GM18870 (cell line): ENCODE measurements around the gene CNPY1.
"Not testable (repeated sequence)": the region's sequence is repeated elsewhere in the genome, so short reads cannot be mapped to it uniquely, and the experiment has no call there.

Source experiments
- ATAC-seq: cut with Tn5 transposase; IDR thresholded peaks from one replicate; pipeline ENCODE4 v1.9.1; 2021; ENCODE audit warnings: moderate library complexity; ENCODE audit not compliant: unreplicated experiment

Gene CNPY1

DNA sequence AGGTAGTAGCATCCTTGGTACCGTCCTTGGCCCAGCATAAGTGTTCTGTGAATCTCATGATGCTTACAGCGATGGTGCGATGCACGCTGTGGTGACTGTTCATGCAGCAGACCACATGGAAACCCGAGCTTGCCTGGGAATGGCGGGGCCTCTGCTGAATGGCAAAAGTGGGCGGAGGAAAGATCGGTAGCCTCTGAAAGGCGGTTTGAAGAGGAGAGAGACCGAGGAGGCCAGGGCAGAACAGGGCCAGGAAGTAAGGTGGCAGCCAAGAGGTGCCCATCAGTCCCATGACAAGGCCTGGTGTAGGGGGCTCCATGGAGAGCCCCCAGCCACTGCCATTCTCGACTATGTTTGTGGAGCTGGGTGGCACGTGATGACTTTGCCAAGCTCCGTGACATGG is 33.2 kb upstream of the CNPY1 start:
- ATAC-seq, result no peak

DNA sequence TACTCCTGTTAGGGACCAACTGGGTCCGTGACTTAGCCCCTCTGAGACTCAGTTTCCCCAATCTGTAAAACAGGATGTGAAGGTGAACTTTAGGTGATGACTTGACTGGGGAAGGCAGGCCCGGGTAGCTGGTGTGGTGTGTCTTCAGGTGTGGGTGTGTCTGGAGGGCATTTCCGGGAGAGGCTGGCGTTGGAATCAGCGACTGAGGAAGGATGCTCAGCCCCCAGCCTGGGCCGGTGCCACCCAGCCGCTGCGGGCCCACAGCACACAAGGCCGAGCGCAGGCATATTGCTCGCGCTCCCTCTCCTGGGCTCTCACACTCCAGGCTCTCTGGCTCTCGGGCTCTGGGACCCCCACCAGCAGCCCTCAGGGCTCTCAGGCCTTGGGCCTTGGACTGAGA is 31.7 kb upstream of the CNPY1 start:
- no peak for ATAC-seq

DNA sequence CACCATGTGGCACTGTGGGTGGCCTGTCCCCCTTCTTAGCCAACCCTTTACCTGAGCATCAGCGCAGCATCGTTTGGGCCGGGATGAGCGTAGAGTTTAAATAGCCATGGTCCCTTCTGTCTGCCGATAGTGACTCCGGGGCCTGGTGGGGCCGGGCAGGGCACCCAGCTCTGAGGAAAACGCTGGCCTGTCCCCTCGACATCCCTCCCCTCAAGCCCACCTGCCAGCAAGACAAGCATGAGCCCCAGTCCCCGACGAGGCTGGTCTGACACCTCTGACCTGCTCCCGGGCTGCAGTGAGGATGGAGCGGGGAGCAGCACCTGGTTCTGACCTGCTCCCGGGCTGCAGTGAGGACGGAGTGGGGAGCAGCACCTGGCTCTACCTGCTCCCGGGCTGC is 31.1 kb upstream of the CNPY1 start:
- no peak for ATAC-seq

DNA sequence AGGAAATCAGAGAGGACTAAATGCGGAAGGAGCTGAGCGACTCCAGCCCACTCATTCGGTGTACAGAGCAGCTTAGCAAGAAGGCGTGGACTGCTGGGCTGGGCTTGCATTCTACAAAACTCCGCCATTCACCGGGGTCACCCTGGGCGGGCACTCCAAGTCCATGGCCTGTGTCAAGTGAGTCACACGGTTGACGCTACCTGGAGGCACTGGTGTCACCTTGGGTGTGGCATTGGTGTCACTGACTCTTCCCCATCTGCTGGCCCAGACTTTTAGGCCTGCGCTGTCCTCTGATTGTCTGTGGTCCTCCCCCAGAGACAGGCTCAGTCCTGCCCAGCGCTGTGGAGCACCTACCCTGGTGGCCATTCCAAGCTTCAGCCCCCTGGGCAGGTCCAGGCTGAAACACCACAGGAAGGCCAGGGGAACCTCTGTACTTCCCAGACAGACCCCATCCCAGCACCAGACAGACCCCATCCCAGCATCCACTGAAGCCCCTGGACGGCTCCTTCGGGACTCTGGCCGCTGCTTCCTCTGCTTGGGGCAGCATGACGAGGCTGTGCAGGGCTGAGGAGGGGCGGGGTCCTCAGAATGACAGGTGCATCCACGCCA is 30.6 kb upstream of the CNPY1 start:
- ATAC-seq, result no peak

DNA sequence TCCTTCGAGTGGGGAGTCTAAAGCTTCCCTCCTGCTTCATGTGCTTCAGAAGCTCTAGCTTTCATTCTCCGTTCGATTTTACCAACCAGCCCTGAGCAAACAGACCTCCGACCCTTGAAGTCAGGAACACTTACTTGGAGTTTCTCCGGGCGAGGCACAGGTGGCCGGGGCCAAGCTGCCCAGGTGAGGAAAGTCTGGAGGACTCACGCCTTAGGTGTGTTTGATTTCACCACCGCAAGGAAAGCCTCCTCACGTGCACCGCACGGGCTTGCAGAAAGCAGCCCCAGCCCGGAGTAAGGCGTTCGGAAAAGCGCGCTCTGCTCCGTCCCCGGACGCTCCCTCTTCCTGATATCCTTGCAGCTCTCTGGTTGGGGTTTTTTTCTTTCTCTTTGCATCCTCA is 30.1 kb upstream of the CNPY1 start:
- ATAC-seq, result no peak

DNA sequence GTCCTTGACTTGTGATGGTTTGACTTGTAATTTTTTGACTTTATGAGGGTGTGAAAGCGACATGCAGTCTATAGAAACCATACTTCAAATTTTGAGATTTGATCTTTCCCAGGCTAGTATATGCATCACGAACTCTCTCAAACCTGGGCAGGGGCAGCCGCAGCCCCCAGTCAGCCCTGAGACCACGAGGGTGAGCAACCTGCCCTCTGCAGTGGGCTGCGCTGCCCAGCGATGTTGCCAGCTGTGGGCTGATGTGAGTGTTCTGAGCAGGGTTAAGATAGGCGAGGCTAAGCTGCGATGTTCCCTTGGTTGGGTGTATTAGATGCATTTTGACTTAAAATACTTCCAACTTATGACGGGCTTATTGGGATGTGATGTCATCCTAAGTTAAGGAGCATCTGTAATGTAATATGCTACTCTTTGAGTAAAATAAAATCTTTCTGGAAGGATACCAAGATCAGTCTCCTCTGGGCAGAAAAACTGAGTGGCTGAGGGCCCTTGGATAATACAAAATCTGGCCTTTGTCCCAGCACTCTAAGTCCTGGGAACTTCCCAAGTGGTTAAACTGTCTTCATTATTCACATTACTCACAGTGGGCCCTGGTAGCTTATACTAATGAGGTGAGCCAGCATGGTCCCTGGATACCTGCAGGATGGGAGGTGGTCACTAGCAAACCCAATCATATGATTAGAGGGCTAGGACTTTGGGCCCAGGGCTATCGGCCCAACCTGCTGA is 28.4 kb upstream of the CNPY1 start:
- no peak for ATAC-seq

DNA sequence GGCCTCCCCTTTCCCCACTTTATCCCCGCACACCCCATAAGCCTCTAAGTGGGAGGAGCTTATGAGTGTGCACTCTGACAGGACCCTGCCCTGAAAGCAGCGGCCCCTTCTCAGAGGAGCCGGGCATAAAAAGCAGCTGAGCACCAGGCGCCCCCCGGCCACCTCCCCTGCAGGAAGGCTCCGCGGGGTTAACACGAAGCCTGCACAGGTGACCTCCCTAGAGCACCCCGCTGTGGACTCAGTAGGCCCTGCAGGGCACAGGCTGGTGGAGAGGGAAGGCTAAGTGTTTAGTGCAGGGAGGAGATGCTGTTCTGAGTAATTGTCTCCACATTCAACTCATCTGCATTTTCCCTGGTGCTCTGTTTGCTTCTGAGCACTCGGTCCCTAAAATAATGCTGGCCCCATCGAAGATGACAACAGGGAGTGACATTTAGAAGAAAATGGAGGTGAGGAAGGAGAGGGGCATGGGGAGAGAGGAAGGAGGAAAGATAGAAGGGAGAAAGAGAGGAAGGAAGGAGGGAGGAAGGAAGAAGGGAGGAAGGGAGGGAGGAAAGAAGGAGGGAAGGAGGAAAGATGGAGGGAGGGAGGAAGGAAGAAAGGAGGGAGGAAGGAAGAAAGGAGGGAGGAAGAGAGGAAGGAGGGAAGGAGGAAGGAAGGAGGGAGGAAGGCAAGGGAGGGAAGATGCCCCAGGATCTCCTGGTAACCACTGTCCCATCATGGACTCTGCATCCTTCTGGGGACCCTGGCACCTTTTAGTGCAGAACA is 25.4 kb upstream of the CNPY1 start:
- ATAC-seq, result no peak

DNA sequence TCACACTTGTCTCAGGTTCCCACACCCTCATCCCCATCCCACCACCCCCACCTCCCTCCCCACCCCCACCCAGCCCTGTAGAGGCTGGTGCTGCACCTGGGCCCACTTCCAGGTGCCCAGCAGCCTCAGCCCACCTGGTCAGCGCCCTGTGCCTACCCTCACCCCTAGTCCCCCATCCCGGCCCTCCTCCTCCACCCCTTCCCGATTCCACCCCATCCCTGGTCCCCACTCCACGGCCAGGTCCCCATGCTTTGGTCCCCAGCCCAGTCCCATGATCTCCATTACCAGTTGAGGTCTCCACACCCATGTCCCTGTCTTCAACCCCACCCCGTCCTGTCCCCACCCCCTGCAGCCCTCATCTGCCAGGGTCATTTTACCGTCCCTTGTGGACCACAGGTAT is 24.6 kb upstream of the CNPY1 start:
- no peak for ATAC-seq

DNA sequence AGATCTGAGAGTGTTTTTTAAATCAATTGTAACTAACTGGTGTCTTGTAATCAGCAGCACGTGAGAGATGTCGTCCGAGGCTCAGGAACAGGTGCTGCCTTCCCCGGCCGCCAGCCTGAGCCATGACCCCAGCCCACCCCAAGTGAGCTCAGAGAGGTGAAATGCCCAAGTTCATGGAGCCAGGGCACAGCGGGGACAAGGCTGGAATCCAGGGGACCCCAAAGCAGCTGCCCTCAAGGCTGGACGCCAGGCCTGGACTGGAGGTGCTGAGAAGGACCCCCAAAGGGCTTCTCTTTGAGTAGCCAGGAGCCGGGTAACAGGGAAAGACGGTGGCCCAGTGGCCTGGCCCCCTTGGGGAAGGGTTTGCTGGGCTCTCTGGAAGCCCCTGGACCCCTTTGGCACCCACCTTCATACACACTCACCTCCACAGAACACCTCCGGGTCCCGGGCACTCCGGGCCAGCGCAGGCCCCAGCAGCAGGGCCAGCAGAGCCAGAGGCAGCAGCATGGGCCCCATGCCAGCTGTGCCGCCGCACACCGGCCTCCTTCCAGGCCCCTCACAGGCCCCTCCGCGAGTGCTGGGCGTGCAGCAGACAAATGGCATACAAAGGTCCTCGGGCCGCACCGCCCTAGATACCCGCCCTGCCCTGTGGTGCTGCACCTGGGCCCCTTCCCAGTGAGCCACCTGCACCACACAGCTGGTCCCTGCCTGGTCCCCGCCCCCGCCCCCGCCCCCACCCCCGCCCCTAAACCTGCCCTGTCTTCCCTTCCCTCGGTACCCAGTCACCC is 24.0 kb upstream of the CNPY1 start:
- no peak for ATAC-seq

DNA sequence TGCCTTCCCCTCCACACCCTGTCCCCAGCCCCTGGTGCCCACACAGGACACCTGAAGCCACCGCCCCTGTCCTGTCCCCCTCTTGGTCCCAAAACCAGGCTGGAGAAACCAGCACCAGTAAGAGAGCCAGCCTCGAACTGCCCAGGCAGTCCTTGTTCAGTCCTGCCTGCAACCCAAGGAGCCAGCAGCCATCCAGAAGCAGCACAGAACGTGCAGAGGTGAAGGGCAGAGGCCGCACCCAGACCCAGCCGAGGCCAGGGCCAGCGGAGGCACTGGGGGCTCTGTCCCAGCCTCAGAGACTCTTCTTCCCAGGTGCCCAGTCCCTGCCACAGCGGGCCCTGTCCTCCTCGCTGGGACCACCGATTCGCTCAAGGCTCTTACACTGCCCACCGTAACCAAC is 23.3 kb upstream of the CNPY1 start:
- no peak for ATAC-seq

DNA sequence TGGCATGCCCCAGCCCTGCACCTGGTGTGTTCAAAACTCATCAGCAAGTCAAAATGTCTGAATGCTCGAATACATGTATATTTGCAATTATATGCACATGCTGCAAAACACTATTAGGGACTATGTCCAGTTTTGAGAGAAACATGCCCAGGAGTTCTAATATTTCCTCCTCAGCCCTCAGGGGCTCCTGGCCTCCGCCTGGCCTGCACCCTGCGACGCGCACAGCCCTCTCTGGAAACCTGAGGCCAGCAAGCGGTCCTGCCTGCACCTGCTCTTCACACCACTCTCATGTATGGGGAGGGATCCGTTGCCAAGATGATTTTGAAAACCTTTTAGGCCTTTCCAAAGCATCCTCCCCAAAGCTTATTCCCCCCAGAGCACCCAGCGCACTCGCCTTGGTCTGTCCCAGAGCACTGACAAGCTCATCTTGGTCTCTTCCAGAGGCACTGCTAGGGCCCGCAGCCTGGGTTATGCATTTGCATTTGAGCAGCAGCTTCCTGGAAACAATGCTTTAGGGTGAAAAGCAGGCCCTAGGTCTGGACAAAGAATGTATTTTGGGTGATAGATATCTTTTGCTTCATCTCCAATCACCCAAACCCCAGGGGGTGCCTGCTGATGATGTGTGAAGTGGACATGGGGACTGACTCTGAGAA is 22.6 kb upstream of the CNPY1 start:
- no peak for ATAC-seq

DNA sequence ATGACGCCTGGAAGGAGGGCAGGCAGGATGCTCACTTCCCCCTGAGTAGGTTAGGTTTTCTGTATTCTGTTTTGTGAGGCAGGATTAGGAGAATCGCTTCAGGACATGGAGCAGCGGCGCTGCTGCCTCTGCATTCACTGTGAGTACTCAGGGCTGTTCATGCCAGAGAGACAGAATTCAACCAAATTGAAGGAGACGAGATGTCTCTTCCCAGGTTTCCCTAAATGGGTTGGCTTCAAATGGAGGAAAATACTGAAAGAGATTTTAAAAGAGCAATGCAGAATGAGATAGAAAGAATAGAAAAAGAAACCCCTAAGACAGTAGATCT is 21.9 kb upstream of the CNPY1 start:
- ATAC-seq, result no peak

DNA sequence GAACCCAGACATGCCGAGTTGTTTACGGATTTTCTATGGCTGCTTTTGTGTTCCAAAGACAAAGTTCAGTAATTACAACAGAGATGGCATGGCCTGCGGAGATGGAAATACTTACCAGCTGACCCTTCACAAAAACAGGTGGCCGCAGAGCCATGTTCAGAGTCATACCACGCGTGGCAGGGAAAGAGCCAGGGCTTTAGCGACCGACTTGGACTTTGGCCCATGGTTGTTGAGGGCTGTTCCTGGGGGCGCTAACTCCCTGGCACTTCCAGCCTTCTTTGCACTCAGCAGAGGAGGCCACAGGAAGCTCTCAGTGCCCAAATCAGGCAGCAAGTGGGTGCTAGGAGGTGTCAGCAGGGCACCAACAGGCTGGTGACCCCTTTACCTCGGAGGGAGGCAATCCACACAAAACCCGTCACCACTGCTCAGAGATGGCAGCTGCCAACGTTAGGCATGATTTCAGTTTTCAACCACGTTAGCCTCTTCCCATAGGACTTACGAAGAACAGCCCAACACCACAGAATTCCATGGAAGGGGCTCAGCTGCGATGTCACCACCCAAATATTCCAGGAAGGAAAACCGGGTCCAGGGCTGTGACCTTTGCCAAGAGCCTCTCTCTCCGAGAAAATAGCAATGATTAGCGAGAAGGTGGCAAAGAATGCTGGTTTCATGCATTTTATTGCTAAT is 21.4 kb upstream of the CNPY1 start:
- ATAC-seq, result no peak

DNA sequence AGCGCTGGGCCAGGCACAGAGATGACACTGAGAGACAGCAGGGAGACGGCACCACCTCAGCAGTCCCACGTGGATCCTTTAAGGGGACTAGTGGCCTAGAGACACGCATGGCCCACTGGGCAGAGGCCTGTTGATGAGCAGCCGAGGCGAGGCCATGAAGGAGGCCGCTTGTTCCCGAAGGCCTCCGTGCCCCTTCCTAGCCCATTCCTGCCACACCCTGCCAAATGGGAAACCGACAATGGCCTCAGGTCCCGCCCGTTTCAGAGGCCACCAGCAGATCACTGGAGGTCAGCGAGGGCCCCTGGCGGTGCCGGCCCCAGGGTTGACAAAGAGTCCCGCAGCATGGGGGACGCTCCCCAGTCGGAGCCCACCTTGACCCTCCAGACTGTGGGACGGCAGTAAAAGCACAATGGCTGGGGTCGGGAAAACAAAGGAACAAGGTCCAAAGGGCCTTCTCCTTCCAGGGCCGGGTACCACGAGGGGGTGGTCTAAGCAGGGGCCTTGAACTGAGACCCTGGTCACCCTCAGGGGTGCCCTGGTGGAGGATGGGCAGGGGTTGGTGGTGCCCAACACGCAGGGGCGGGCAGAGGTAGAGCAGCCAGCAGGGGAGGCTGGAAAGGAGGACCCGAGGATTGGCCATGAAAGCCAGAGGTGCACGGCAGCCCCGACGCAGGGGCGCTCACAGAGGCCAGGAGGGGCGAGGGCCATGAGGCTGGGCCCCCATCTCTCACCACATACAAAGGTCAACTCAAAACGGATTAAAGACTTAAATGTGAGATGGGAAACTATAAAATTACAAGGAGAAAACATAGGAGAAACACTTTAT is 19.9 kb upstream of the CNPY1 start:
- no peak for ATAC-seq

DNA sequence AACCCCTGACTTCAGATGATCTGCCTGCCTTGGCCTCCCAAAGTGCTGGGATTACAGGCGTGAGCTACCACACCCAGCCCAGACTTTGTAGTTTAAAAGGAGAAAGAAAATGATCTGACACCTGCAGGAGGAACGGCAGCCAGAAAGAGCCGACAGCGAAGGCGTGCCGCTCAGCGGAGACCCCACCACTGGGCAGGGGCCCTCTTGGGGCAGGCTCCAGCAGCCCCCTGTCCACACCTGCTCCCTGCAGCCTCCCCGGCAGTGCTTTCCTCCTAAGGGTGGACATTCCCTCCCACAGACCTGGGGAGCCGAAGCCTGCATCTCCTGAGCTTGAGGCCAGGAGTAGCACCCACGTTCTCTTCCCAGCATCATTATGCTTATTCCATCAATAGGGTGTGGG is 19.2 kb upstream of the CNPY1 start:
- ATAC-seq, result no peak

DNA sequence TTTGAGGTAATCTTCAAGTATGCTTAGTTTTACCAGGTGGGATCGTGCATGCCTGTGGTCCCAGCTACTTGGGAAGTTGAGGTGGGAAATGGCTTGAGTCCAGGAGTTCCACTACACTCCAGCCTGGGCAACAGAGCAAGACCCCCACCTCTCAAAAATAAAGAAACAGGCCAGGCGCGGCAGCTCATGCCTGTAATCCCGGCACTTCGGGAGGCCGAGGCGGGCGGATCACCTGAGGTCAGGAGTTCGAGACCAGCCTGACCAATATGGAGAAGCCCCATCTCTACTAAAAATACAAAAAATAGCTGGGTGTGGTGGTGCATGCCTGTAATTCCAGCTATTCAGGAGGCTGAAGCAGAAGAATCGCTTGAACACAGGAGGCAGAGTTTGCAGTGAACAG is 16.6 kb upstream of the CNPY1 start:
- ATAC-seq, result not testable (repeated sequence)

DNA sequence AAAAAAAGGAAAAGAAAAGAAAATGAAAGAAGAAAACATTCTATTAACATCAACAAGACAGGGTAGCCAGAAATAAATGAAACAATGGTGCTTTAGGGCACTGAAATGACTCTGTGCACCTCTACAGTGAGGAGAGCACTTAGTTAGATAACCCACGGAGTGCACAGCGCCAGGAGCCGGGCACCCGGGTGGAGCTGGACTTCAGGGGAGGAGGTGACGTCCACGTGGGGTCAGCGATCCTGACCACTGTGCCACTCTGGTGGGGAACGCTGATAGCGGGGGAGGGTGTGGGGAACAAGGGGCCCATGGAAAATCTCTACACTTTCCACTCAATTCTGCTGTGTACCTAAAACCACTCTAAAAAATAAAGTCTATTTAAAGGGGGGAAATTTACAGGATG is 15.7 kb upstream of the CNPY1 start:
- no peak for ATAC-seq

DNA sequence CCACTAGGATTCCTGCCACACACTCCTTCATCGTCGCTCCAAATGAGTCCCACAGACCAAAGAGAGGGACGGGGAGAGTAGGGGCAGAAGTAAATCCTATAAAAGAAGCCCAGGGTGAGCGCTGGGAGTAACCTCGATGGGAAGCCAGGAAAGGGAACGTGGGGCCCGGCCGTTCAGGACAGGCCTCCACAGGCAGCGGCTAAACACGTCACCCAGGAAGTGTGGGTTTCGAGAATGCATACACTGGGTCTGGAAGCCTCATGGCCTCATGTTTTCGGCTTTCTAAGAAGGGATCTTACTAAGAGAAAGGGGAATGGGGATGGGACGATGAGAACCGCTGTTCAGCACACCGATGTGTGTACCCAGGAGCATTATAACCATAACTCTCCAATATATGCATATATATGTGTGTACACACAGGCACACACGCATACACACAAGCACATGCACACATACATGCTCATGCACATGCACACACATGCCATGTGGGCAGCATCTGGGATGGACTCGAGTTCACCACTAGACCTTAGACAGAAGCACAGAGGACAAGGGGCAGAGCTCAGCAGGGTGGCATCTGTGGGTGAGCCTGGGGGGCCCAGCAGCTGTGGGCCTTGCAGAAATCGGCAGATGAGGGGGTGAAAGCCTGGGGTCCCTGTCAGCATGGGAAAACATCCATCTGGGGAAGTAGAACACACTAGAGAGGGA is 14.8 kb upstream of the CNPY1 start:
- no peak for ATAC-seq
